Measurements from ENCODE around the gene GOPC. TPM values are rescaled to one million over a fixed set of nuclear protein-coding genes. Genes with fewer than 3 reads are reported as not detected.

GOPC gene
- total and polyA plus RNA-seq, 3 experiments from 2014 or later = 15.5 to 22.0 (median 21.2) TPM

- Mint-ChIP-seq H3K4me1 (no peaks in the 10 kb centered on the region), H3K27me3 (peaks cover 3 to 16% of the 10 kb centered on the region in 2 donors), H3K9me3 (no peaks in the 10 kb centered on the region), H3K4me3 (no peak overlapping the region), H3K27ac (no peak overlapping the region), H3K36me3 (no peaks in the 10 kb centered on the region)
- DNase-seq = no peak
- no peaks in the 10 kb centered on the region for H3K36me3 ChIP-seq (ENCODE audit: insufficient read depth, low read length)
- ChIA-PET POLR2A (no interaction called here), CTCF (no interaction called here)
- no peaks in the 10 kb centered on the region for H3K4me1 ChIP-seq (ENCODE audit: insufficient read depth, low read length)
- H3K27ac ChIP-seq (ENCODE audit: low read depth, low read length) = no peak overlapping the region
- H3K27me3 ChIP-seq (ENCODE audit: insufficient read depth, low read length, poor library complexity, severe bottlenecking) = no peaks in the 10 kb centered on the region
- no peaks in the 10 kb centered on the region for H3K9me3 ChIP-seq (ENCODE audit: low read length)
- H3K4me3 ChIP-seq (ENCODE audit: low read length) = no peak overlapping the region
Measured at GRCh38 chr6:117514655-117515054, 87.7 kb downstream of the GOPC start.

GRCh38 chr6:117513778-117514365 lies 88.4 kb downstream of the GOPC start:
- Histone ChIP-seq H3K27me3 (ENCODE audit: insufficient read depth, low read length, poor library complexity, severe bottlenecking) (no peaks in the 10 kb centered on the region), H3K4me3 (ENCODE audit: low read length) (no peak overlapping the region), H3K9me3 (ENCODE audit: low read length) (no peaks in the 10 kb centered on the region), H3K4me1 (ENCODE audit: insufficient read depth, low read length) (no peaks in the 10 kb centered on the region), H3K27ac (ENCODE audit: low read depth, low read length) (no peak overlapping the region), H3K36me3 (ENCODE audit: insufficient read depth, low read length) (no peaks in the 10 kb centered on the region)
- Mint-ChIP-seq H3K4me1 (no peaks in the 10 kb centered on the region), H3K4me3 (no peak overlapping the region), H3K27me3 (peaks cover 4 to 19% of the 10 kb centered on the region in 2 donors), H3K27ac (no peak overlapping the region), H3K36me3 (no peaks in the 10 kb centered on the region), H3K9me3 (no peaks in the 10 kb centered on the region)
- ChIA-PET CTCF (no interaction called here), POLR2A (no interaction called here)
- no peak for DNase-seq

GRCh38 chr6:117512987-117513573 lies 89.2 kb downstream of the GOPC start:
- H3K4me1 ChIP-seq (ENCODE audit: insufficient read depth, low read length) = no peaks in the 10 kb centered on the region
- ChIA-PET POLR2A (no interaction called here), CTCF (no interaction called here)
- Mint-ChIP-seq H3K4me1 (no peaks in the 10 kb centered on the region), H3K27me3 (peaks cover 5 to 19% of the 10 kb centered on the region in 2 donors), H3K27ac (no peak overlapping the region), H3K4me3 (no peak overlapping the region), H3K9me3 (no peaks in the 10 kb centered on the region), H3K36me3 (no peaks in the 10 kb centered on the region)
- no peaks in the 10 kb centered on the region for H3K9me3 ChIP-seq (ENCODE audit: low read length)
- no peak overlapping the region for H3K4me3 ChIP-seq (ENCODE audit: low read length)
- no peak overlapping the region for H3K27ac ChIP-seq (ENCODE audit: low read depth, low read length)
- H3K36me3 ChIP-seq (ENCODE audit: insufficient read depth, low read length) = no peaks in the 10 kb centered on the region
- DNase-seq = no peak
- H3K27me3 ChIP-seq (ENCODE audit: insufficient read depth, low read length, poor library complexity, severe bottlenecking) = no peaks in the 10 kb centered on the region

- CTCF ChIA-PET = no interaction called here
- H3K4me1 Mint-ChIP-seq = no peaks in the 10 kb centered on the region
Measured at GRCh38 chr6:117512056-117512828, 90.1 kb downstream of the GOPC start.

More at GRCh38 chr6:117512056-117512828, 90.1 kb downstream of the GOPC start:
- Histone ChIP-seq H3K4me1 (ENCODE audit: insufficient read depth, low read length) (no peaks in the 10 kb centered on the region), H3K4me3 (ENCODE audit: low read length) (no peak overlapping the region), H3K27me3 (ENCODE audit: insufficient read depth, low read length, poor library complexity, severe bottlenecking) (no peaks in the 10 kb centered on the region), H3K27ac (ENCODE audit: low read depth, low read length) (no peak overlapping the region), H3K36me3 (ENCODE audit: insufficient read depth, low read length) (no peaks in the 10 kb centered on the region), H3K9me3 (ENCODE audit: low read length) (no peaks in the 10 kb centered on the region)
- H3K4me3 Mint-ChIP-seq = no peak overlapping the region
- POLR2A ChIA-PET = interaction anchor here (0.5 kb wide), 1 partner anchor 26 kb away, joined by 3 read pairs; no protein-coding TSS in a partner anchor
- H3K27me3 Mint-ChIP-seq = peaks cover 5 to 16% of the 10 kb centered on the region in 2 donors
- peak overlapping the region in 1 of 8 donors; percentile 8 for H3K27ac Mint-ChIP-seq
- no peaks in the 10 kb centered on the region for H3K9me3 Mint-ChIP-seq
- H3K36me3 Mint-ChIP-seq = no peaks in the 10 kb centered on the region
- no peak for DNase-seq

Other genes with a start within 250 kb of the GOPC start
- gene ROS1, start 176.6 kb downstream of the GOPC start, total RNA-seq = not detected
- gene ROS1, start 176.6 kb downstream of the GOPC start, polyA plus RNA-seq = not detected
- 1 to 10 TPM; 4.1 to 4.8 TPM for gene DCBLD1, start 119.8 kb downstream of the GOPC start, total RNA-seq
- 3.3 TPM for gene DCBLD1, start 119.8 kb downstream of the GOPC start, polyA plus RNA-seq
- gene NUS1, start 73.0 kb upstream of the GOPC start, total RNA-seq = 10 to 100 TPM; 62.5 to 62.6 TPM
- 16.0 TPM for gene NUS1, start 73.0 kb upstream of the GOPC start, polyA plus RNA-seq

Data from CD8-positive, alpha-beta memory T cell (primary cell).